HEK293 (cell line): ENCODE results near the gene INPP5B.

Experiments
- CTCF ChIA-PET: fragments of 350-600 bp; formaldehyde crosslinking; extraction: SDS; loops from one replicate; lab custom pipeline; 2021; ENCODE audit warnings: antibody characterized with exemption; lab: Yijun Ruan, JAX
- POLR2A ChIA-PET: fragments of 300-600 bp; formaldehyde crosslinking; extraction: SDS; loops from one replicate; lab custom pipeline; 2020; ENCODE audit warnings: antibody characterized with exemption, inconsistent platforms; lab: Yijun Ruan, JAX
- H3K27ac ChIP-seq: fragments of 200-500 bp; sonication (Bioruptor generic); 2 replicates; pipeline ENCODE4 v1.5.1; 2014; ENCODE audit warnings: low read depth, low read length, control low read depth, inconsistent platforms; ENCODE audit errors: extremely low read depth
- H3K36me3 ChIP-seq, 2 experiments: fragments of 200-500 bp in 1 of 2; sonication (Bioruptor generic) in 1 of 2; 1 replicate in 1 of 2; 2 replicates in 1 of 2; pipeline ENCODE4 v1.5.1; 2014 to 2017; ENCODE audit warnings: inconsistent platforms in 2 of 2, low read length in 2 of 2; ENCODE audit not compliant: control insufficient read depth in 2 of 2, insufficient read depth in 1 of 2
- H3K4me1 ChIP-seq: fragments of 200-500 bp; sonication (Bioruptor generic); 2 replicates; pipeline ENCODE4 v1.5.1; 2014; ENCODE audit warnings: mild to moderate bottlenecking, low read length, inconsistent platforms; ENCODE audit not compliant: control insufficient read depth, insufficient read depth
- H3K4me3 ChIP-seq: 2 replicates; pipeline ENCODE4 v1.5.1; 2011; ENCODE audit warnings: low read depth, mild to moderate bottlenecking, control low read depth, low read length, moderate library complexity
- H3K9me3 ChIP-seq: fragments of 200-500 bp; sonication (Bioruptor generic); 2 replicates; pipeline ENCODE4 v1.5.1; 2014; ENCODE audit warnings: low read depth, low read length, inconsistent platforms; ENCODE audit not compliant: control insufficient read depth, insufficient read depth
- GLIS1 ChIP-seq: fragments of 450-650 bp; formaldehyde crosslinking; IDR thresholded peaks from 2 replicates; pipeline ENCODE4 v1.5.1; 2016; ENCODE audit warnings: missing biosample characterization, missing genetic modification characterization
- PRDM4 ChIP-seq: fragments of 450-650 bp; formaldehyde crosslinking; IDR thresholded peaks from 2 replicates; pipeline ENCODE4 v1.5.1; 2017; ENCODE audit warnings: missing biosample characterization, missing genetic modification characterization
- REST ChIP-seq: fragments of 450-650 bp; formaldehyde crosslinking; IDR thresholded peaks from 2 replicates; pipeline ENCODE4 v1.5.1; 2016; ENCODE audit warnings: missing biosample characterization, missing genetic modification characterization
- ZBTB44 ChIP-seq: fragments of 450-650 bp; IDR thresholded peaks from 2 replicates; pipeline ENCODE4 v1.5.1; 2018; ENCODE audit warnings: missing biosample characterization, mild to moderate bottlenecking, missing genetic modification characterization
- ZIC2 ChIP-seq: fragments of 450-650 bp; formaldehyde crosslinking; IDR thresholded peaks from 2 replicates; pipeline ENCODE4 v1.5.1; 2016; ENCODE audit warnings: missing biosample characterization, missing genetic modification characterization
- ZNF155 ChIP-seq: fragments of 450-650 bp; formaldehyde crosslinking; IDR thresholded peaks from 2 replicates; pipeline ENCODE4 v1.5.1; 2016; ENCODE audit warnings: missing biosample characterization, missing genetic modification characterization
- ZNF16 ChIP-seq: fragments of 450-650 bp; formaldehyde crosslinking; IDR thresholded peaks from 2 replicates; pipeline ENCODE4 v1.5.1; 2016; ENCODE audit warnings: low read depth, missing biosample characterization, missing genetic modification characterization
- ZNF26 ChIP-seq: fragments of 450-650 bp; formaldehyde crosslinking; IDR thresholded peaks from 2 replicates; pipeline ENCODE4 v1.5.1; 2016; ENCODE audit warnings: missing biosample characterization, missing genetic modification characterization
- ZNF558 ChIP-seq: fragments of 450-650 bp; formaldehyde crosslinking; IDR thresholded peaks from 2 replicates; pipeline ENCODE4 v1.5.1; 2016; ENCODE audit warnings: missing biosample characterization, missing genetic modification characterization
- ZNF561 ChIP-seq: fragments of 450-650 bp; IDR thresholded peaks from 2 replicates; pipeline ENCODE4 v1.5.1; 2018; ENCODE audit warnings: missing biosample characterization, missing genetic modification characterization, borderline replicate concordance
- ZNF654 ChIP-seq: fragments of 450-650 bp; formaldehyde crosslinking; IDR thresholded peaks from 2 replicates; pipeline ENCODE4 v1.5.1; 2016; ENCODE audit warnings: low read depth, missing biosample characterization, missing genetic modification characterization
- ZNF658 ChIP-seq: fragments of 450-650 bp; formaldehyde crosslinking; IDR thresholded peaks from 2 replicates; pipeline ENCODE4; 2016; ENCODE audit warnings: missing biosample characterization, missing genetic modification characterization
- ZNF843 ChIP-seq: fragments of 450-650 bp; formaldehyde crosslinking; IDR thresholded peaks from 2 replicates; pipeline ENCODE4 v1.5.1; 2016; ENCODE audit warnings: missing biosample characterization, missing genetic modification characterization

INPP5B gene

GRCh38 chr1:37949524-37950152 is 2.8 kb upstream of the INPP5B start:
- POLR2A ChIA-PET, result interaction anchor here (1.8 to 4.1 kb wide), 2 partner anchors 13 to 18 kb away, joined by 4 to 16 read pairs; no protein-coding TSS in a partner anchor

DNA sequence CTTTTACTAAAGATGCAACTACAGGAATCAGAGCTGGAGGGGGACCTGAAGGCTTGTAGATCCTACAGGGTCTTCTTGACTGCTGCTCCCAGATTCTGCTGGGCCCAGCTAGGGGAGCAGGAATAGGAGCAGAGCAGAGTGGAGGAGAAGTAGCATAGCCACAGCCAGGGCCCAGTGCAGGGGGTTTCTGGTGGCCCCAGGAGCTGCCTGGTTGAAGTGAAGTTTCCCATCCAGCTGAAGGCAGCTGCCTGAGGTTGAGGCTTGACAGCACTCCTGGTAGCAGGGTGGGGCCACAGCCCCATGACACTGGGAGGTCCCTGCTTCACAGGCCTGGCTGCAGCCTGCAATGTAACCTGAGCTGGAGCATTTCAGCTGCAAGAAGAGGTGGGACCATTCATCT is 2.0 kb upstream of the INPP5B start:
- Histone ChIP-seq H3K4me3 (no peak overlapping the region), H3K27ac (no peak overlapping the region), H3K9me3 (no peaks in the 10 kb centered on the region), H3K4me1 (no peaks in the 10 kb centered on the region), H3K36me3 (peaks cover 0 to 3% of the 10 kb centered on the region in 2 experiments; a peak in 1 of 3 replicates)
- TF ChIP-seq ZIC2 (tag by site-specific recombination) (peak; percentile 21; the same call in 1 of the 2 replicates), ZNF843 (tag by site-specific recombination) (no peak)
- ChIA-PET CTCF (no interaction called here), POLR2A (interaction anchor here (1.8 to 4.1 kb wide), 2 partner anchors 13 to 17 kb away, joined by 4 to 16 read pairs; no protein-coding TSS in a partner anchor)

More at GRCh38 chr1:37949524-37950152, 2.8 kb upstream of the INPP5B start:
- H3K36me3 ChIP-seq, result no peaks in the 10 kb centered on the region
- no peaks in the 10 kb centered on the region for H3K9me3 ChIP-seq
- TF ChIP-seq ZNF155 (no peak), REST (tag by site-specific recombination) (peak; percentile 87), ZNF561 (tag by site-specific recombination) (no peak), ZNF558 (tag by site-specific recombination) (no peak), ZNF26 (tag by site-specific recombination) (no peak), GLIS1 (tag by site-specific recombination) (peak; percentile 25), ZNF16 (tag by site-specific recombination) (no peak), ZNF658 (no peak)
- no peaks in the 10 kb centered on the region for H3K4me1 ChIP-seq
- H3K4me3 ChIP-seq, result no peak overlapping the region
- CTCF ChIA-PET, result interaction anchor here (0.7 kb wide), 2 partner anchors 30 to 1500 kb away, joined by 3 read pairs; no protein-coding TSS in a partner anchor
- no peak overlapping the region for H3K27ac ChIP-seq

DNA sequence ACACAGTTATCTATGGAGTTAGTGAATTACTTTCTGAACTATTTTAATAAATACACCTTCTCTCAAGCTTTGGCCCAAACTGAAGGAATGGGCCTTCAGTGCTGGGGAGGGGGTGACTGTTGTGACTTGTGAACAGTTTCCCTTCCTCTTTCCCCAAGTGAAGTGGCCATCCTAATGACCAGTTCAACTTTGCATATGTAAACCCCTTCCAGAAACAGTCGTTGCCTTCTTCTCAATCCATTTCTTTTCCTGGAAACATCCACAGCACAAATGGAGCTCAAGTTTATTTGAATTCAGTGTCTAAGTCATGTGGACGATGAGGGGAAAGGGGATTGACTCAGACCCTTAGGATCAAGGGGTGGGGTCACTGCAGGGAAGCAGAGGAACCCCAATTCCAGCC is 1.3 kb upstream of the INPP5B start:
- Histone ChIP-seq H3K27ac (no peak overlapping the region), H3K4me1 (no peaks in the 10 kb centered on the region), H3K9me3 (no peaks in the 10 kb centered on the region), H3K36me3 (peaks cover 0 to 9% of the 10 kb centered on the region in 2 experiments; a peak in 1 of 3 replicates), H3K4me3 (no peak overlapping the region)
- ChIA-PET POLR2A (interaction anchor here (1.0 to 4.1 kb wide), 3 partner anchors 9 to 16 kb away, joined by 3 to 16 read pairs (median 3); no protein-coding TSS in a partner anchor), CTCF (no interaction called here)
- TF ChIP-seq PRDM4, result 0 out of 2 replicates have a peak, but pooled peaks have one; percentile 64
- no peak for TF ChIP-seq ZNF654
- no peak for TF ChIP-seq ZBTB44 (tag by site-specific recombination)
